ENCODE results near the gene TMSB4X.
"Not testable (repeated sequence)": the region's sequence is repeated elsewhere in the genome, so short reads cannot be mapped to it uniquely, and the experiment has no call there.

Gene TMSB4X

GRCh38 chrX:12961196-12961718 lies 13.7 kb upstream of the TMSB4X start:
- no peak overlapping the region for H3K4me3 ChIP-seq (ENCODE audit: low read length)
- no peaks in the 10 kb centered on the region for H3K36me3 ChIP-seq (ENCODE audit: insufficient read depth, low read length)
- no peak overlapping the region for H2AFZ ChIP-seq (ENCODE audit: low read depth, low read length)
- H3K4me1 ChIP-seq (ENCODE audit: insufficient read depth, low read length) = no peaks in the 10 kb centered on the region
- H3K9me3 ChIP-seq (ENCODE audit: low read length) = no peaks in the 10 kb centered on the region
- no peaks in the 10 kb centered on the region for H3K27me3 ChIP-seq (ENCODE audit: insufficient read depth, low read length)

GRCh38 chrX:12962041-12962504 lies 12.8 kb upstream of the TMSB4X start:
- Histone ChIP-seq H3K9me3 (ENCODE audit: low read length) (no peaks in the 10 kb centered on the region), H3K4me3 (ENCODE audit: low read length) (no peak overlapping the region), H3K27me3 (ENCODE audit: insufficient read depth, low read length) (no peaks in the 10 kb centered on the region), H2AFZ (ENCODE audit: low read depth, low read length) (no peak overlapping the region), H3K4me1 (ENCODE audit: insufficient read depth, low read length) (no peaks in the 10 kb centered on the region), H3K36me3 (ENCODE audit: insufficient read depth, low read length) (no peaks in the 10 kb centered on the region)

GRCh38 chrX:12963210-12963850 lies 11.6 kb upstream of the TMSB4X start:
- not testable (repeated sequence) for H3K4me3 ChIP-seq (ENCODE audit: low read length); H3K9me3 ChIP-seq (ENCODE audit: low read length); H3K36me3 ChIP-seq (ENCODE audit: insufficient read depth, low read length); H3K4me1 ChIP-seq (ENCODE audit: insufficient read depth, low read length); H3K27me3 ChIP-seq (ENCODE audit: insufficient read depth, low read length); H2AFZ ChIP-seq (ENCODE audit: low read depth, low read length)

GRCh38 chrX:12965131-12965940 lies 9.6 kb upstream of the TMSB4X start:
- Histone ChIP-seq H3K27me3 (ENCODE audit: insufficient read depth, low read length) (no peaks in the 10 kb centered on the region), H3K4me1 (ENCODE audit: insufficient read depth, low read length) (no peaks in the 10 kb centered on the region), H3K4me3 (ENCODE audit: low read length) (no peak overlapping the region), H2AFZ (ENCODE audit: low read depth, low read length) (no peak overlapping the region), H3K9me3 (ENCODE audit: low read length) (no peaks in the 10 kb centered on the region), H3K36me3 (ENCODE audit: insufficient read depth, low read length) (no peaks in the 10 kb centered on the region)

GRCh38 chrX:12966151-12966550 lies 8.8 kb upstream of the TMSB4X start:
- Histone ChIP-seq H3K36me3 (ENCODE audit: insufficient read depth, low read length) (no peaks in the 10 kb centered on the region), H3K9me3 (ENCODE audit: low read length) (no peaks in the 10 kb centered on the region), H3K27me3 (ENCODE audit: insufficient read depth, low read length) (no peaks in the 10 kb centered on the region), H3K4me3 (ENCODE audit: low read length) (no peak overlapping the region), H3K4me1 (ENCODE audit: insufficient read depth, low read length) (no peaks in the 10 kb centered on the region), H2AFZ (ENCODE audit: low read depth, low read length) (no peak overlapping the region)

GRCh38 chrX:12967711-12968465 lies 7.0 kb upstream of the TMSB4X start:
- H3K9me3 ChIP-seq (ENCODE audit: low read length) = no peaks in the 10 kb centered on the region
- no peaks in the 10 kb centered on the region for H3K36me3 ChIP-seq (ENCODE audit: insufficient read depth, low read length)
- H2AFZ ChIP-seq (ENCODE audit: low read depth, low read length) = no peak overlapping the region
- no peaks in the 10 kb centered on the region for H3K4me1 ChIP-seq (ENCODE audit: insufficient read depth, low read length)
- no peak overlapping the region for H3K4me3 ChIP-seq (ENCODE audit: low read length)
- H3K27me3 ChIP-seq (ENCODE audit: insufficient read depth, low read length) = no peaks in the 10 kb centered on the region

- H3K4me1 ChIP-seq (ENCODE audit: insufficient read depth, low read length) = peaks cover 10% of the 10 kb centered on the region
Measured at GRCh38 chrX:12970691-12971202, 4.2 kb upstream of the TMSB4X start.

GRCh38 chrX:12971282-12972003 lies 3.5 kb upstream of the TMSB4X start:
- Histone ChIP-seq H3K27me3 (ENCODE audit: insufficient read depth, low read length) (no peaks in the 10 kb centered on the region), H3K4me3 (ENCODE audit: low read length) (no peak overlapping the region), H3K9me3 (ENCODE audit: low read length) (no peaks in the 10 kb centered on the region), H3K36me3 (ENCODE audit: insufficient read depth, low read length) (no peaks in the 10 kb centered on the region), H2AFZ (ENCODE audit: low read depth, low read length) (no peak overlapping the region), H3K4me1 (ENCODE audit: insufficient read depth, low read length) (peaks cover 10% of the 10 kb centered on the region)

More at GRCh38 chrX:12970691-12971202, 4.2 kb upstream of the TMSB4X start:
- H3K36me3 ChIP-seq (ENCODE audit: insufficient read depth, low read length) = no peaks in the 10 kb centered on the region
- H3K9me3 ChIP-seq (ENCODE audit: low read length) = no peaks in the 10 kb centered on the region
- no peak overlapping the region for H3K4me3 ChIP-seq (ENCODE audit: low read length)
- no peak overlapping the region for H2AFZ ChIP-seq (ENCODE audit: low read depth, low read length)
- H3K27me3 ChIP-seq (ENCODE audit: insufficient read depth, low read length) = no peaks in the 10 kb centered on the region

GRCh38 chrX:12972243-12972642 lies 2.7 kb upstream of the TMSB4X start:
- H3K9me3 ChIP-seq (ENCODE audit: low read length) = no peaks in the 10 kb centered on the region
- H2AFZ ChIP-seq (ENCODE audit: low read depth, low read length) = no peak overlapping the region
- H3K4me3 ChIP-seq (ENCODE audit: low read length) = no peak overlapping the region
- H3K27me3 ChIP-seq (ENCODE audit: insufficient read depth, low read length) = no peaks in the 10 kb centered on the region
- peaks cover 10% of the 10 kb centered on the region for H3K4me1 ChIP-seq (ENCODE audit: insufficient read depth, low read length)
- H3K36me3 ChIP-seq (ENCODE audit: insufficient read depth, low read length) = peaks cover 3% of the 10 kb centered on the region

GRCh38 chrX:12972878-12973560 lies 1.9 kb upstream of the TMSB4X start:
- Histone ChIP-seq H3K36me3 (ENCODE audit: insufficient read depth, low read length) (peaks cover 8% of the 10 kb centered on the region), H2AFZ (ENCODE audit: low read depth, low read length) (no peak overlapping the region), H3K4me1 (ENCODE audit: insufficient read depth, low read length) (peaks cover 13% of the 10 kb centered on the region), H3K4me3 (ENCODE audit: low read length) (no peak overlapping the region), H3K9me3 (ENCODE audit: low read length) (no peaks in the 10 kb centered on the region), H3K27me3 (ENCODE audit: insufficient read depth, low read length) (no peaks in the 10 kb centered on the region)

GRCh38 chrX:12973561-12974304 lies 1.2 kb upstream of the TMSB4X start:
- H3K4me3 ChIP-seq (ENCODE audit: low read length) = peak overlapping the region; percentile 98
- H3K4me1 ChIP-seq (ENCODE audit: insufficient read depth, low read length) = peaks cover 21% of the 10 kb centered on the region
- peak overlapping the region; percentile 29 for H2AFZ ChIP-seq (ENCODE audit: low read depth, low read length)
- no peaks in the 10 kb centered on the region for H3K9me3 ChIP-seq (ENCODE audit: low read length)
- peaks cover 8% of the 10 kb centered on the region for H3K36me3 ChIP-seq (ENCODE audit: insufficient read depth, low read length)
- no peaks in the 10 kb centered on the region for H3K27me3 ChIP-seq (ENCODE audit: insufficient read depth, low read length)
